ENCODE data around the gene ADAT3.

GRCh38 chr19:1912760-1913505 lies 7.7 kb downstream of the ADAT3 start:
- no peak for TF ChIP-seq CTCF (conservative IDR thresholded peaks at IDR 0.05; ENCODE audit: low read length)
- TF ChIP-seq EZH2phosphoT487 (IDR thresholded peaks at IDR 0.05; ENCODE audit: borderline replicate concordance, low read depth, low read length): no peak

All from OCI-LY7 (cell line).